Right atrium auricular region (tissue), 2 donors: ENCODE measurements around the gene SH3PXD2B. TPM values are rescaled to one million over a fixed set of nuclear protein-coding genes. Genes with fewer than 3 reads are reported as not detected.

ENCODE experiments used
- DNase-seq: peaks from one replicate; pipeline ENCODE4 v3.0.0-alpha.2; 2019; ENCODE audit warnings: low spot score
- H3K27ac ChIP-seq, 2 donors: fragments of 200-600 bp; sonication (generic); 1 replicate in 1 of 2; 2 replicates in 1 of 2; pipeline ENCODE4 v1.5.1; 2016 to 2019
- H3K27me3 ChIP-seq, 2 donors: fragments of 200-600 bp; sonication (generic); one replicate each; pipeline versions ENCODE4 v1.5.1 to v1.6.0; 2017 to 2019
- H3K36me3 ChIP-seq: fragments of 200-600 bp; sonication (generic); one replicate; pipeline ENCODE4 v1.5.1; 2016
- H3K4me1 ChIP-seq, 2 donors: fragments of 200-600 bp; sonication (generic); one replicate each; pipeline versions ENCODE4 v1.5.1 to v1.6.0; 2017 to 2019
- H3K4me3 ChIP-seq, 2 donors: fragments of 200-600 bp; sonication (generic); 1 replicate in 1 of 2; 2 replicates in 1 of 2; pipeline ENCODE4 v1.5.1; 2017 to 2019; ENCODE audit warnings: mild to moderate bottlenecking in 1 of 2, moderate library complexity in 1 of 2
- H3K9me3 ChIP-seq, 2 donors: fragments of 200-600 bp; sonication (generic); one replicate each; pipeline ENCODE4 v1.5.1; 2019
- total RNA-seq, 2 donors: library from RNA; depleted of rRNA; stranded (reverse); fragments of >200 nt; gene quantifications; one replicate each; pipeline ENCODE4 v1.1.0, GENCODE V29; 2016
- TF ChIP-seq, protein P1 (sequence below), 2 donors: fragments of 200-600 bp; sonication (generic); IDR thresholded peaks; one replicate each; pipeline ENCODE4 v1.5.1; 2019; ENCODE audit warnings: antibody characterized with exemption in 2 of 2

Gene SH3PXD2B
- total RNA-seq, 2 donors from 2014 or later, result 7.2 to 13.9 TPM

DNA sequence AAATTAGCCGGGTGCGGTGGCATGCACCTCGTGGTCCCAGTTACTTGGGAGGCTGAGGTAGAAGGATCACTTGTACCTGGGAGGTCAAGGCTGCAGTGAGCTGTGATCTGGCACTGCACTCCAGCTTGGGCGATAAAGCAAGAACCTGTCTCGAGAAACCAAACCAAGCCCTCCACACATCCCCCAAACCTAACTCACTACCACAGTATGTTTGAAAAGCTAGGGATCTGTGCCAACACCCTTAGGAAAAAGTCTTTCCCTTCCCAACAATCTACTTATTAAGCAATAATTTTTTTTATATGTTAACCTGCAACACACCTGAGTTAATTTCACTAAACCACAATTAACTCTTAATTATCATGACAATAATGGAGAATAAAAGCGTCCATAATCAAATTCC is 173.0 kb downstream of the SH3PXD2B start:
- Histone ChIP-seq H3K4me1 (peaks cover 0 to 28% of the 10 kb centered on the region in 2 donors), H3K27ac (no peak overlapping the region), H3K4me3 (no peak overlapping the region), H3K36me3 (no peaks in the 10 kb centered on the region), H3K9me3 (no peaks in the 10 kb centered on the region), H3K27me3 (no peaks in the 10 kb centered on the region)
- no peak for DNase-seq
- TF ChIP-seq, protein P1, sequence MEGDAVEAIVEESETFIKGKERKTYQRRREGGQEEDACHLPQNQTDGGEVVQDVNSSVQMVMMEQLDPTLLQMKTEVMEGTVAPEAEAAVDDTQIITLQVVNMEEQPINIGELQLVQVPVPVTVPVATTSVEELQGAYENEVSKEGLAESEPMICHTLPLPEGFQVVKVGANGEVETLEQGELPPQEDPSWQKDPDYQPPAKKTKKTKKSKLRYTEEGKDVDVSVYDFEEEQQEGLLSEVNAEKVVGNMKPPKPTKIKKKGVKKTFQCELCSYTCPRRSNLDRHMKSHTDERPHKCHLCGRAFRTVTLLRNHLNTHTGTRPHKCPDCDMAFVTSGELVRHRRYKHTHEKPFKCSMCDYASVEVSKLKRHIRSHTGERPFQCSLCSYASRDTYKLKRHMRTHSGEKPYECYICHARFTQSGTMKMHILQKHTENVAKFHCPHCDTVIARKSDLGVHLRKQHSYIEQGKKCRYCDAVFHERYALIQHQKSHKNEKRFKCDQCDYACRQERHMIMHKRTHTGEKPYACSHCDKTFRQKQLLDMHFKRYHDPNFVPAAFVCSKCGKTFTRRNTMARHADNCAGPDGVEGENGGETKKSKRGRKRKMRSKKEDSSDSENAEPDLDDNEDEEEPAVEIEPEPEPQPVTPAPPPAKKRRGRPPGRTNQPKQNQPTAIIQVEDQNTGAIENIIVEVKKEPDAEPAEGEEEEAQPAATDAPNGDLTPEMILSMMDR (IDR thresholded peaks at IDR 0.05), result no peak

GRCh38 chr5:172280929-172281328 is 173.4 kb downstream of the SH3PXD2B start:
- Histone ChIP-seq H3K27me3 (no peaks in the 10 kb centered on the region), H3K9me3 (no peaks in the 10 kb centered on the region), H3K36me3 (no peaks in the 10 kb centered on the region), H3K27ac (no peak overlapping the region), H3K4me1 (peaks cover 0 to 28% of the 10 kb centered on the region in 2 donors), H3K4me3 (no peak overlapping the region)
- TF ChIP-seq, protein P1 (IDR thresholded peaks at IDR 0.05), result no peak
- DNase-seq, result no peak

DNA sequence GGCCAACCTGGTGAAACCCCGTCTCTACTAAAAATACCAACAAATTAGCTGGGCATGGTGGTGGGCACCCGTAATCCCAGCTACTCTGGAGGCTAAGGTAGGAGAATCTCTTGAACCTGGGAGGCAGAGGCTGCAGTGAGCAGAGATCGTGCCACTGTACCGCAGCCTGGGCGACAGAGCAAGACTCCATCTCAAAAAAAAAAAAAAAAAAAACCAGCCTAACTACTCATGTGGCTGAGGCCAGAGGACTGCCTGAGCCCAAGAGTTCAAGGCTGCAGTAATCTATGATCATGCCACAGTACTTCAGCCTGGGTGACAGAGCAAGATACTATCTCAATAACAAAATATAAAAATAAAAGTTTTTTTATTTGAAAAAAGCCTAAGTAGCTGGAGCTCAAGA is 174.0 kb downstream of the SH3PXD2B start:
- DNase-seq, result no peak
- peaks cover 0 to 25% of the 10 kb centered on the region in 2 donors for H3K4me1 ChIP-seq
- no peaks in the 10 kb centered on the region for H3K27me3 ChIP-seq
- TF ChIP-seq, protein P1 (IDR thresholded peaks at IDR 0.05), result no peak
- H3K4me3 ChIP-seq, result no peak overlapping the region
- no peak overlapping the region for H3K27ac ChIP-seq
- H3K9me3 ChIP-seq, result no peaks in the 10 kb centered on the region
- no peaks in the 10 kb centered on the region for H3K36me3 ChIP-seq

GRCh38 chr5:172278356-172278755 is 176.0 kb downstream of the SH3PXD2B start:
- H3K9me3 ChIP-seq, result no peaks in the 10 kb centered on the region
- no peak overlapping the region for H3K4me3 ChIP-seq
- peaks cover 0 to 18% of the 10 kb centered on the region in 2 donors for H3K4me1 ChIP-seq
- DNase-seq, result no peak
- H3K36me3 ChIP-seq, result no peaks in the 10 kb centered on the region
- no peak overlapping the region for H3K27ac ChIP-seq
- no peaks in the 10 kb centered on the region for H3K27me3 ChIP-seq
- TF ChIP-seq, protein P1 (IDR thresholded peaks at IDR 0.05), result no peak

DNA sequence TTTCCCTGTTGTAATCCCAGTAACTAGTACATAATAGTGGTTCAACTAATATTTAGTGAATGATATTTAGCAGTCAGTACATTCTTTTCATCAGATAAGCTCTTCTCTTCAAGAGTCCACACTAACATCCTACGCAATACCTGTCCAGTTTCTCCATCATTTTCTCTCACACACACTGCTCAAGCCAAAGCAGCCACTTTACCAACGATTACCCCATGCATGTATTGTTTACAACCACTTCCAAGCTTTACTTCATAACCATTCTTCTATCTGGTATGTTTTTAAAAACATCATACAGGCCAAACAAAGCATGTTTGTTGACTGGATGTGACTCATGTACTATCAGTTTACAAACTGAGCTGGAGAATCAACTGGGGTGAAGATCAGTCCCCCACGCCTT is 178.1 kb downstream of the SH3PXD2B start:
- no peaks in the 10 kb centered on the region for H3K36me3 ChIP-seq
- H3K27me3 ChIP-seq, result no peaks in the 10 kb centered on the region
- DNase-seq, result no peak
- no peaks in the 10 kb centered on the region for H3K9me3 ChIP-seq
- TF ChIP-seq, protein P1 (IDR thresholded peaks at IDR 0.05), result no peak
- H3K4me1 ChIP-seq, result peaks cover 0 to 3% of the 10 kb centered on the region in 2 donors
- H3K4me3 ChIP-seq, result no peak overlapping the region
- no peak overlapping the region for H3K27ac ChIP-seq

Other genes with a start within 250 kb of the SH3PXD2B start
- gene UBTD2, start 170.8 kb downstream of the SH3PXD2B start, total RNA-seq, result 10 to 100 TPM in 1 of 2 donors, 1 to 10 TPM in 1; 6.6 to 12.4 TPM
- 10 to 100 TPM; 17.9 to 22.4 TPM for gene NEURL1B, start 186.7 kb upstream of the SH3PXD2B start, total RNA-seq